Measurements from ENCODE around the gene ZNF385C. TPM values are rescaled to one million over a fixed set of nuclear protein-coding genes. Genes with fewer than 3 reads are reported as not detected.

ZNF385C gene
- total RNA-seq, 1 experiment from 2014 or later, result 1.1 TPM

GRCh38 chr17:41992576-41992975 lies 105.7 kb downstream of the ZNF385C start:
- Histone ChIP-seq H3K9me2 (ENCODE audit: insufficient read depth) (no peaks in the 10 kb centered on the region), H4K20me1 (ENCODE audit: insufficient read depth) (peaks cover 21% of the 10 kb centered on the region; the same call in 1 of the 2 replicates), H3K4me1 (ENCODE audit: control insufficient read depth in 1 of 2, insufficient read depth in 2 of 2, low read length in 2 of 2) (peaks cover 17 to 20% of the 10 kb centered on the region in 2 experiments), H3K4me2 (ENCODE audit: low read length) (no peak overlapping the region), H2AFZ (ENCODE audit: low read depth, low read length, poor library complexity, severe bottlenecking) (no peak overlapping the region), H3K27ac (ENCODE audit: low read depth, low read length) (no peak overlapping the region), H3K9ac (ENCODE audit: low read length) (no peak overlapping the region), H3K36me3 (ENCODE audit: control insufficient read depth in 1 of 2, insufficient read depth in 2 of 2, low read length in 2 of 2) (peaks cover 56 to 74% of the 10 kb centered on the region in 2 experiments), H3K9me3 (ENCODE audit: control insufficient read depth in 1 of 2, insufficient read depth in 1 of 2, low read depth in 1 of 2, low read length in 2 of 2) (no peaks in the 10 kb centered on the region), H3K79me2 (ENCODE audit: insufficient read depth, low read length) (peaks cover 30% of the 10 kb centered on the region), H3K4me3 (replicated peaks in 1 of 2; ENCODE audit: low read depth in 1 of 2, low read length in 2 of 2) (no peak overlapping the region), H3K27me3 (ENCODE audit: insufficient read depth, low read length) (no peaks in the 10 kb centered on the region)
- ChIA-PET CTCF (no interaction called here), RAD21 (ENCODE audit: low non-redundant PET in 1 of 2, low total read pairs in 2 of 2, uncharacterized antibody in 2 of 2, unreplicated experiment in 2 of 2) (no interaction called here), POLR2A (interaction anchor here (0.8 kb wide), 1 partner anchor 16 kb away, joined by 3 read pairs; no protein-coding TSS in a partner anchor)
- no peak for ATAC-seq
- no TSS peak for BruUV-seq (replicated peaks)
- intact Hi-C loops (cut with micrococcal nuclease), result no loop called here
- TF ChIP-seq POLR2AphosphoS5 (IDR thresholded peaks at IDR 0.05; ENCODE audit: low read depth, low read length), result no peak
- no peak for TF ChIP-seq YY1 (IDR thresholded peaks at IDR 0.05; ENCODE audit: extremely low read depth, insufficient replicate concordance, low read depth, low read length)
- TF ChIP-seq ATF3 (IDR thresholded peaks at IDR 0.05), result no peak
- no peak for TF ChIP-seq MAX (IDR thresholded peaks at IDR 0.05)
- no peak for TF ChIP-seq EZH2phosphoT487 (IDR thresholded peaks at IDR 0.05; ENCODE audit: borderline replicate concordance)
- TF ChIP-seq ZBTB33 (IDR thresholded peaks at IDR 0.05; ENCODE audit: extremely low read depth, insufficient replicate concordance, low read length), result no peak
- DNase-seq (ENCODE audit: low read depth, low spot score), result no peak
